Stimulated activated CD4-positive, alpha-beta T cell treated with anti-CD3 and anti-CD28 coated beads, TNF-alpha, amount 100 ng/mL, for 4 hours (primary cell): Measurements from ENCODE around the gene COPA.
"Not testable (repeated sequence)": the region's sequence is repeated elsewhere in the genome, so short reads cannot be mapped to it uniquely, and the experiment has no call there.

Experiments used
- DNase-seq, 3 experiments: peaks; one replicate each; pipeline ENCODE4 v3.0.0-alpha.2; 2020; ENCODE audit warnings: low read depth in 3 of 3

COPA gene

GRCh38 chr1:160342953-160343869, at the start of gene COPA, which contains the start of gene NCSTN:
Gene COPA, minus strand, starts transcription at chr1:160343250. Its CDS starts 80 bp downstream, at chr1:160343170.
Gene NCSTN, plus strand, starts transcription at chr1:160343383. Its CDS starts 14 bp downstream, at chr1:160343397.
- DNase-seq: peak; percentile 72 to 82 (median 80)

- DNase-seq: not testable (repeated sequence)
Measured at GRCh38 chr1:160388406-160388805, 45.4 kb upstream of the COPA start.

GRCh38 chr1:160384812-160385211, 41.8 kb upstream of the COPA start:
- DNase-seq: not testable (repeated sequence)

GRCh38 chr1:160377585-160378206, 34.6 kb upstream of the COPA start:
- DNase-seq: no peak

- DNase-seq: no peak
Measured at GRCh38 chr1:160376525-160377131, 33.6 kb upstream of the COPA start.

GRCh38 chr1:160375788-160376524, 32.9 kb upstream of the COPA start:
- no peak for DNase-seq

- DNase-seq: no peak
Measured at GRCh38 chr1:160374306-160375110, 31.5 kb upstream of the COPA start.

- DNase-seq: no peak
Measured at GRCh38 chr1:160373696-160374095, 30.6 kb upstream of the COPA start.

- DNase-seq: no peak
Measured at GRCh38 chr1:160371756-160372155, 28.7 kb upstream of the COPA start.

- DNase-seq: no peak
Measured at GRCh38 chr1:160371346-160371631, 28.2 kb upstream of the COPA start.

GRCh38 chr1:160370561-160371345, 27.7 kb upstream of the COPA start:
- DNase-seq: no peak

GRCh38 chr1:160369087-160369486, 26.0 kb upstream of the COPA start:
- no peak for DNase-seq

GRCh38 chr1:160367934-160368923, 25.2 kb upstream of the COPA start:
- no peak for DNase-seq

GRCh38 chr1:160367516-160367900, 24.5 kb upstream of the COPA start:
- no peak for DNase-seq

GRCh38 chr1:160366731-160367515, 23.9 kb upstream of the COPA start, which contains the start of gene NHLH1:
Gene NHLH1, plus strand, starts transcription at chr1:160367071. Its CDS starts 3,661 bp downstream, at chr1:160370732.
- DNase-seq: no peak

GRCh38 chr1:160365325-160365724, 22.3 kb upstream of the COPA start:
- no peak for DNase-seq

GRCh38 chr1:160363951-160364735, 21.1 kb upstream of the COPA start:
- DNase-seq: no peak
